MG63 (cell line): ENCODE data around the gene DMPK. TPM values are rescaled to one million over a fixed set of nuclear protein-coding genes. Genes with fewer than 3 reads are reported as not detected.

Experiments
- DNase-seq: peaks from one replicate; pipeline ENCODE4 v3.0.0-alpha.2; 2020
- H3K27me3 ChIP-seq: fragments of 250-450 bp; sonication (Bioruptor Pico); 2 replicates; pipeline ENCODE4 v1.5.1; 2020; ENCODE audit warnings: mild to moderate bottlenecking, moderate library complexity
- H3K36me3 ChIP-seq: fragments of 250-450 bp; sonication (Bioruptor Pico); 2 replicates; pipeline ENCODE4 v1.5.1; 2020; ENCODE audit warnings: mild to moderate bottlenecking, moderate library complexity
- H3K4me3 ChIP-seq: fragments of 250-450 bp; sonication (Bioruptor Pico); 2 replicates; pipeline ENCODE4 v1.5.1; 2020; ENCODE audit warnings: mild to moderate bottlenecking, moderate library complexity
- H3K9me3 ChIP-seq: fragments of 250-450 bp; sonication (Bioruptor Pico); 2 replicates; pipeline ENCODE4 v1.5.1; 2020; ENCODE audit warnings: mild to moderate bottlenecking, moderate library complexity
- total RNA-seq: library from RNA; depleted of rRNA; stranded (reverse); fragments of >200 nt; shearing (Covaris generic); gene quantifications from 2 replicates; pipeline ENCODE4 v1.2.3, GENCODE V29; 2014; ENCODE audit warnings: low replicate concordance

The DMPK gene
- total RNA-seq, 1 experiment from 2014 or later = 7.0 TPM

DNA sequence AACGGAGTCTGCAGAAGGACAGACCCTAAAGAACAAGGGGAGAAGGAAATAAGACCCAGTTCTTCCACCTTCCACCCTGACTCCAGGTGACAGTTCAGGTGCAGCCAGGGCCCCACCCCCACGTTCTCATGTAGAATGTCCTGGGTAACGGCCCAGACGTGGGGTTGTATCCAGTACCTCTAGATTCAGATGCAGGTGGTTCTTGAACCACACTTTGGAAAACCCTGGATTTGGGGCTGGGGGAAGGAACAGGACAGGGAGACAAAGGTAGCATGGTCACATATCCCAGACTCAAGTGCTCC, 2.2 kb downstream of the DMPK start:
- no peaks in the 10 kb centered on the region for H3K27me3 ChIP-seq
- peaks cover 62% of the 10 kb centered on the region for H3K36me3 ChIP-seq
- no peak overlapping the region for H3K4me3 ChIP-seq
- no peak for DNase-seq
- H3K9me3 ChIP-seq = no peaks in the 10 kb centered on the region

DNA sequence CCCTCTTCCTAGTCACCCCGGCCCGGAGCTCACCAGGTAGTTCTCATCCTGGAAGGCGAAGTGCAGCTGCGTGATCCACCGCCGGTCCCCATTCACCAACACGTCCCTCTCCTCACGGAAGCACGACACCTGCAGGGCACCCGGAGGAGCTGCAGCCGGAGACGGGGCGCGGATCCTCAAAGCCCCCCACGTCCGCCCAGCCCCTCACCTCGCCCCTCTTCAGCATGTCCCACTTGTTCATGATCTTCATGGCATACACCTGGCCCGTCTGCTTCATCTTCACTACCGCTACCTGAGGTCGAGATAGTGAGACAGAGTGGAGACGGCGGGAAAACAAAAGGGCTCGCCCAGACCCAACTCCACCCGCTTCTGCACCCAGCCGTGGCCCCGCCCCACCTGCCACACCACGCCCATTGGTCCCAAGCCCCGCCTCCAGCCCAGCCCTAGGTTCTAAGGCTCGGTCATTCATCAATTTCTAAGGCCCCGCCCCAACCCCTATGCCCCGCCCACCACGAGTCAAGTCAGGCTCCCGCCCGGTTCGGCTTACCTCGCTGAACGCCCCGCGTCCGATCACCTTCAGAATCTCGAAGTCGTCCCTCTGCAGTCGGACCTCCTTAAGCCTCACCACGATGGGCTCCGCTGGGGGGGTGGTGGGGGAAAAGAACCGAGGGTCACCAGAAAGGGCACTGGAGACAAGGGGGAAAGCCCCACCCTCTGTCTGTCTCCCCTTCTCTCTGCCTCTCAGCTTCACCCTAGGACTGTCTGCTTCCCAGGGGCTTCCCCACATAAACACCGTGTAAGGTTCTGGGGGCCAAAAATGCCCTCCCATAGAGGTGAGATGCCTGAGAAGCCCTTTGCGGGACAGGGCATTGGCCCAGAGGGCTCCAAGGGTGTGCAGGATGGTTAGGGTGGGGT, 2.8 kb downstream of the DMPK start:
- H3K9me3 ChIP-seq = no peaks in the 10 kb centered on the region
- no peak overlapping the region for H3K4me3 ChIP-seq
- no peaks in the 10 kb centered on the region for H3K27me3 ChIP-seq
- DNase-seq = peak; percentile 47
- peaks cover 62% of the 10 kb centered on the region for H3K36me3 ChIP-seq

DNA sequence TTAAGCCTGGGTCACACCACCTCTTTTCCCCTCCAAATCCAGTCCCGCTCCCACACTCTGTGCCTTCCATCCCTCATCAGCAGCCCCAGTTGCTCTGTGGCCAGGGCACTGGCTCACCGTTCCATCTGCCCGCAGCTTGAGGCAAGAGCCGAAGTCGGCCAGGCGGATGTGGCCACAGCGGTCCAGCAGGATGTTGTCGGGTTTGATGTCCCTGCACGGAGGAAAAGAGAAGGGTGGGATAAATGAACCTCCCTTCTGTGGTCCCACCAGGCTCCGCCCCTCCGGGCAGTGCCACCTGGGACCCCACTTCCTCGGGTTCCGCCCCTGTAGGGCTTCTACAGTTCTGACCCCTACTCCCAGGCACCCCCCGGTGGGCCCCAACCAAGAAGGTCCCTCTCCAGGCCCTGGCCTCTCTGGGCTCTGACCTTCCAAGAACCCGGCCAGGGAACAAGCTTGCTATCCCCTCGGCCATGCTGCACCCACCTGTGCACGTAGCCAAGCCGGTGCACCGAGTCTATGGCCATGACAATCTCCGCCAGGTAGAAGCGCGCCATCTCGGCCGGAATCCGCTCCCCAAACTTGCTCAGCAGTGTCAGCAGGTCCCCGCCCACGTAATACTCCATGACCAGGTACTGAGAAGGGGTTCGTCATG, 4.2 kb downstream of the DMPK start:
- no peak overlapping the region for H3K4me3 ChIP-seq
- DNase-seq = no peak
- no peaks in the 10 kb centered on the region for H3K27me3 ChIP-seq
- peaks cover 60% of the 10 kb centered on the region for H3K36me3 ChIP-seq
- H3K9me3 ChIP-seq = no peaks in the 10 kb centered on the region

DNA sequence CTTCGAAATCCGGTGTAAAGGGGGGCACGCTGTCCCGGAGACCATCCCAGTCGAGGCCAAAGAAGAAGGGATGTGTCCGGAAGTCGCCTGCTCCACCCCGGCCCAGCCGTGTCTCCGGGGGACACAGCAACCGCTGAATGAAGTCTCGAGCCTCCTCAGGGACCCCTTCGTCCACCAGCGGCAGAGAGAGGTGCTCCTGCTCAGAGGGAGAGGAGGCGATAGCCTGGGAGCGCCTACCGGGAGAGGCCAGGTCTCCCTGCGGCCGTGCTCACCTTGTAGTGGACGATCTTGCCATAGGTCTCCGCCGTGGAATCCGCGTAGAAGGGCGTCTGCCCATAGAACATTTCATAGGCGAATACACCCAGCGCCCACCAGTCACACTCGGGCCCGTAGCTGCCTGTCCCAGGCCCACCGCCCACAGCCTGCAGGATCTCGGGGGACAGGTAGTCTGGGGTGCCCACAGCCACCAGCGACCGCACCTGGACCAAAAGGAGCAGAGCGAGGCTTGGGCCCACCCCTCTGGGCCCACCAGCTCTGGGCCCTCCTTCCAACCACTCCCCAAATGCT, 4.8 kb downstream of the DMPK start:
- Histone ChIP-seq H3K36me3 (peaks cover 66% of the 10 kb centered on the region), H3K9me3 (no peaks in the 10 kb centered on the region), H3K27me3 (no peaks in the 10 kb centered on the region), H3K4me3 (no peak overlapping the region)
- no peak for DNase-seq

DNA sequence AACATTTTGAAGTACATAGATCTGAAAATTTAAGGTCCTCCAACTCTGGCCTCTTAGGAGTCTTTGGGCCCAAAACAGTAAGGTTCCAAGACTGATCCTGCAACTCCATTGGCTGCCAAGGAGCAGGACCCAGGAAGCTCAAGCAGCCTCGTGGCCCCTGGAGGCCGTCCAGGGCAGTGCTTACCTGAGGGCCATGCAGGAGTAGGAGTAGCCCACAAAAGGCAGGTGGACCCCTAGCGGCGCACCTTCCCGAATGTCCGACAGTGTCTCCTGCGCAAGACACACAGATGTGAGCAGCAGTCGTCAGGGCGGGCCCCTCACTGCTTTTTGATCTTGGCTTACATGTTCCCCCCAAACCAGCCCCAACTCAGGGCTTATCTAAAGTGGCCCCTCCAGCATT, 7.5 kb downstream of the DMPK start:
- Histone ChIP-seq H3K9me3 (no peaks in the 10 kb centered on the region), H3K4me3 (no peak overlapping the region), H3K27me3 (no peaks in the 10 kb centered on the region), H3K36me3 (peaks cover 75% of the 10 kb centered on the region)
- DNase-seq = no peak

DNA sequence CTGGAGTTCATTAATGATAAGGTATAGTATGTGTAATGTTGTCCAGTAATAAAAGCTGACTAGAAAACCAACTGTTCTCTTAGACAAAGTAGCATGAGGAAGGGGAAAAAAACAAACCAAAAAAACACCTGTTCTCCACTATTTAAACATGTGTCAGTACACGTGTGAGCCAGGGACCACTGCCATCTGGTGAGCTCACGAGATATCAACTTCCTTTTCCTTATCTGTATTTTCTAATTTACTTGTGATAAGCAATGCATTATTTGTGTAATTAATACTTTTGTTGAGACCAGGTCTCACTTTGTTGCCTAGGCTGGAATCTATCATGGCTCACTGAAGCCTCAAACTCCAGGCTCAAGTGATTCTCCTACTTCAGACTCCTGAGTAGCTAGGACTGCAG, 8.9 kb downstream of the DMPK start:
- Histone ChIP-seq H3K9me3 (no peaks in the 10 kb centered on the region), H3K27me3 (no peaks in the 10 kb centered on the region), H3K36me3 (peaks cover 67% of the 10 kb centered on the region), H3K4me3 (no peak overlapping the region)
- no peak for DNase-seq

DNA sequence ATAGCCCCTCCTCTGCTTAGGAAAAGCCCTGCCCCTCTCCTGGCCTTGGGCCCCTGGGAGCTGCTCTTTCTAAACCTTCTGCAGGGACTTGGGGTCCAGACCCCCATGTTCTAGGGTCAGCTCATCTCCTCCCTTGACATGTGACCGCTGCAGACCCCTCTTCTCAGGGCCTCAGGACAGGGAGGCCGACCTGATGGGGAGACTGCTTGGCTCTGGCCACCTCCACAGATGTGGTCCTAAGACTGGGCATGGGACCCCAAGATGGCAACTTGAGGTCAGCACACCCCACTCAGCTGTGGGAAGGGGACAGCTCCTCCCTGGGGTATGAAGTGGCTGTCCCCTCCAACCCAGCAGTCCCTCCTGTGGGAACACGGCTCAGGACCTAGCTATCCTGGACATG, 9.4 kb downstream of the DMPK start:
- no peak overlapping the region for H3K4me3 ChIP-seq
- H3K27me3 ChIP-seq = no peaks in the 10 kb centered on the region
- H3K9me3 ChIP-seq = no peaks in the 10 kb centered on the region
- DNase-seq = no peak
- H3K36me3 ChIP-seq = peaks cover 63% of the 10 kb centered on the region

DNA sequence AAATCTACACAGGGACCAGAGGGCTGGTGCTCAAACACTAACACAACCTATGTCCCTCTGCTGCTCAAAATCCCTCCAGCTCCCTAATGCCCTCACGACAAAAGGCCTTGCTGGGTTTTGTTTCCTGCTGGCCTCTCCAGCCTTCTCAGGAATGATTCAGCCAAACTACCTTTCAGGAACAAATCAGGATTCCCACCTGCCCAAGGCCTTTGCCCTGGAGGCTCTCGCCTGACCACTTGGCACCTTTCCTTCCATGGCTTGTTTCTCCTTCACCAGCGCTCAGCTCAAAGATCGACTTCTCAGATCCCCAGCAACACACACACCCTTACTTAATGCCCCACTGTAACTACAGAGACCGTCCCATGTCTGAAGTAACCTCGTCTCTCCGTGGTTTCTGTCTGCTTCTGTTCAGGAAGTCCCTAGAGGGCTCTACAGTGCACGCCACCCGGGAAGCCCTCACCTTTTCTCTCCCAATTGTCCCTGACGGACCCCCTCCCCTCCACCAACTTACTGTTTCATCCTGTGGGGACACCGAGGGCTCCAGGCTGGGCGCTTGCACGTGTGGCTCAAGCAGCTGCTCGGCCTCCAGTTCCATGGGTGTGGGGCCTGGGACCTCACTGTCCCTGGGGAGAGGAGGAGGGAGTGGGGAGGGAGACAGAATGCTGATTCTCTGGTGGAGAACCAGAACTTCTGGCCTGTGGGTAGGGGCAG, 10.0 kb downstream of the DMPK start:
- Histone ChIP-seq H3K27me3 (no peaks in the 10 kb centered on the region), H3K4me3 (no peak overlapping the region), H3K36me3 (peaks cover 56% of the 10 kb centered on the region), H3K9me3 (no peaks in the 10 kb centered on the region)
- DNase-seq = no peak

DNA sequence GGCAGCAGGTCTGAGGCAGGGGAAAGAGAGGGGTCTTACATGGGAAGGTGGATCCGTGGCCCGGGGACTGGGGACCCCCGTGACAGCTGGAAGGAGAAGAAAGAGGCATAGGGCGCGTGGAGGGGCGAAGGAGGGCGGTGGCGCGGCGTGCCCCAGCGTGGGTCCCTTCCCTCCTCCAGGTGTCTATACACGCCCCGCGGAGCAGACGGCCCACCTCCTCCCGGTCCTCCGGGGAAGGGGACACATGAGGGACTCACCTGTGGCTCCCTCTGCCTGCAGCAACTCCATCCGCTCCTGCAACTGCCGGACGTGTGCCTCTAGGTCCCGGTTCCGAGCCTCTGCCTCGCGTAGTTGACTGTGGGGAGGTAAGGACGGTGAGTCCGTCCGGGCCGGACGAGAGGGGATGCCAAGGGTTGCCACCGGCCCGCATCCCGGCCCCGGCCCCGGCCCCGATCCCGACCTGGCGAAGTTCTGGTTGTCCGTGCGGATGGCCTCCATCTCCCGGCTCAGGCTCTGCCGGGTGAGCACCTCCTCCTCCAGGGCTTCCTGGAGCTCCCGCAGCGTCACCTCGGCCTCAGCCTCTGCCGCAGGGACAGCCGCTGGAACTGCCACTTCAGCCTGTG, 10.9 kb downstream of the DMPK start:
- no peak for DNase-seq
- H3K4me3 ChIP-seq = no peak overlapping the region
- no peaks in the 10 kb centered on the region for H3K27me3 ChIP-seq
- peaks cover 51% of the 10 kb centered on the region for H3K36me3 ChIP-seq
- H3K9me3 ChIP-seq = no peaks in the 10 kb centered on the region

DNA sequence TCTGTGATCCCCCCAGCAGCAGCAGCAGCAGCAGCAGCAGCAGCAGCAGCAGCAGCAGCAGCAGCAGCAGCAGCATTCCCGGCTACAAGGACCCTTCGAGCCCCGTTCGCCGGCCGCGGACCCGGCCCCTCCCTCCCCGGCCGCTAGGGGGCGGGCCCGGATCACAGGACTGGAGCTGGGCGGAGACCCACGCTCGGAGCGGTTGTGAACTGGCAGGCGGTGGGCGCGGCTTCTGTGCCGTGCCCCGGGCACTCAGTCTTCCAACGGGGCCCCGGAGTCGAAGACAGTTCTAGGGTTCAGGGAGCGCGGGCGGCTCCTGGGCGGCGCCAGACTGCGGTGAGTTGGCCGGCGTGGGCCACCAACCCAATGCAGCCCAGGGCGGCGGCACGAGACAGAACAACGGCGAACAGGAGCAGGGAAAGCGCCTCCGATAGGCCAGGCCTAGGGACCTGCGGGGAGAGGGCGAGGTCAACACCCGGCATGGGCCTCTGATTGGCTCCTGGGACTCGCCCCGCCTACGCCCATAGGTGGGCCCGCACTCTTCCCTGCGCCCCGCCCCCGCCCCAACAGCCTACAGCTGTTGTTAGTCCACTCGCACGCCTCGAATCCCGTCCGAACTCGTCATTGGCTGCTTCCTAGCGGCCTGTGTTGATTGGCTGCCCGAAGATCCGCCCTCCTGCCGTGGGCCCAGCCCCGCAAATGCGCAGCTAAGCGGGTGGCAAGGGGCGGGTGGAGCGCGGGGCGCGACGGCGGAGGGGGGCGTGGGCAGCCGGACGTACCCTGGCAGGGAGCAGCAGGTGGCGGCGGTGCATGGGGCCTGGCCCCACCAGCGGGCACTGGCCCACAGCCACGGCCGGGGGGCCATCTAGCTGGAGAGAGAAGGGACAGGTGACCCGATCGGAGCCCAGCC, 11.8 kb downstream of the DMPK start:
- DNase-seq = peak; percentile 89
- H3K36me3 ChIP-seq = peaks cover 57% of the 10 kb centered on the region
- peak overlapping the region; percentile 78 for H3K4me3 ChIP-seq
- H3K27me3 ChIP-seq = no peaks in the 10 kb centered on the region
- no peaks in the 10 kb centered on the region for H3K9me3 ChIP-seq

DNA sequence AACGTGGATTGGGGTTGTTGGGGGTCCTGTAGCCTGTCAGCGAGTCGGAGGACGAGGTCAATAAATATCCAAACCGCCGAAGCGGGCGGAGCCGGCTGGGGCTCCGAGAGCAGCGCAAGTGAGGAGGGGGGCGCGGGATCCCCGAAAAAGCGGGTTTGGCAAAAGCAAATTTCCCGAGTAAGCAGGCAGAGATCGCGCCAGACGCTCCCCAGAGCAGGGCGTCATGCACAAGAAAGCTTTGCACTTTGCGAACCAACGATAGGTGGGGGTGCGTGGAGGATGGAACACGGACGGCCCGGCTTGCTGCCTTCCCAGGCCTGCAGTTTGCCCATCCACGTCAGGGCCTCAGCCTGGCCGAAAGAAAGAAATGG, 12.5 kb downstream of the DMPK start:
- peak; percentile 52 for DNase-seq
- no peaks in the 10 kb centered on the region for H3K9me3 ChIP-seq

DNA sequence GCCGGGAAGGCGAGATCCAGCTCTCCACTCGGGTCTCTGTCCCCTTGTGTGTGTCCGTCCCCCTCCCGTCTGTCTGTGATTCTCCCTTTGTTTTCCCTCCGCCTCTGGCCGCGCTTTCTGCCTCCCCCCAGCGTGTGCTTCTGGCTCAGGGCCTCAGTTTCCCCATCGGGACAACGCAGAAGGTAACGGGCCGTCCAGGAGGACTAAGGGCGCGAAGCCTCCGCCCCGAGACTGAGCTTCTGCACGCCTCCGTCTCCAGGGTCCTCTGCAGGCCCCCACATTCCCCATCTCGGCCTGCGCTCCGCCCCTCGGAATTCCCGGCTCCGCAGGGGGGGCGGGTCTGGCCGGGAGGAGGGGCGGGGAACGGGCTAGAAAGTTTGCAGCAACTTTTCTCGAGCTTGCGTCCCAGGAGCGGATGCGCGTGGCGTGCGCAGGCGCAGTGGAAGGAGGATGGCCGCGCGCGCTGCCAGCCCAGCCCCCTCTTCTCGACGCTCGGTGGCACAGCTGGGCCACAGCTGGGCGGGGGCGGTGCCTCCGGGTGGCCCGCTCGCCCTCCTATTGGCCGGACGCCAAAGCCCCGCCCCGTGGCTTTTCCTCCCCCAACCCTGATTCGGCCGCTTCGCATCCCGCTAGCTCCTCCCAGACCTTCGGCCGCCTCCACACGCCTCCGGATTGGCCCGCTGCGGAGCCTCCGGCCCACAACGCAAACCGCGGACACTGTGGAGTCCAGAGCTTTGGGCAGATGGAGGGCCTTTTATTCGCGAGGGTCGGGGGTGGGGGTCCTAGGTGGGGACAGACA, 13.1 kb downstream of the DMPK start, which contains the start of gene SIX5:
Gene SIX5, minus strand, starts transcription at position 269 of the 799 bp plus-strand sequence. CDS start 408 bp downstream, outside the sequence.
- no peaks in the 10 kb centered on the region for H3K9me3 ChIP-seq
- peak within 1 kb of the TSS; percentile 78 for H3K4me3 ChIP-seq
- peaks cover 50% of the 10 kb centered on the region for H3K36me3 ChIP-seq
- peak; percentile 98 for DNase-seq
- no peaks in the 10 kb centered on the region for H3K27me3 ChIP-seq

More for the DNA sequence above, 12.5 kb downstream of the DMPK start:
- Histone ChIP-seq H3K4me3 (peak overlapping the region; percentile 78), H3K36me3 (peaks cover 56% of the 10 kb centered on the region), H3K27me3 (no peaks in the 10 kb centered on the region)

DNA sequence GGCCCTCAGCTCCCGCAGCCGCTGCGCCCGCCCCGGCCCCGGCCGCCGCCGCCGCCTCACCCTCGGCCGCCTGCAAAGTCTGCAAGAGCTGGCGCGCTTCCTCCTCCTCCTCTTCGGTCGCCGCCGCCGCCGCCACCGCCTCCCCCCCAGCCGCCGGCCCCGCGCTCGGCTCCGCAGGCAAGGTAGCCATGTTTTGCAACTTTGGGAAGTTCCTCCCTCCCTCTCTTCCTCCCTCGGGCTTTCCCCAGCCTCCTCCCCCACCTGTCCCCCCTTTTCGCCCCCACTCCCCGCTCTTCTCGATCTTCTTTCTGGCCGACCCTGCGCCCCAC, 13.7 kb downstream of the DMPK start:
- peak; percentile 64 for DNase-seq

DNA sequence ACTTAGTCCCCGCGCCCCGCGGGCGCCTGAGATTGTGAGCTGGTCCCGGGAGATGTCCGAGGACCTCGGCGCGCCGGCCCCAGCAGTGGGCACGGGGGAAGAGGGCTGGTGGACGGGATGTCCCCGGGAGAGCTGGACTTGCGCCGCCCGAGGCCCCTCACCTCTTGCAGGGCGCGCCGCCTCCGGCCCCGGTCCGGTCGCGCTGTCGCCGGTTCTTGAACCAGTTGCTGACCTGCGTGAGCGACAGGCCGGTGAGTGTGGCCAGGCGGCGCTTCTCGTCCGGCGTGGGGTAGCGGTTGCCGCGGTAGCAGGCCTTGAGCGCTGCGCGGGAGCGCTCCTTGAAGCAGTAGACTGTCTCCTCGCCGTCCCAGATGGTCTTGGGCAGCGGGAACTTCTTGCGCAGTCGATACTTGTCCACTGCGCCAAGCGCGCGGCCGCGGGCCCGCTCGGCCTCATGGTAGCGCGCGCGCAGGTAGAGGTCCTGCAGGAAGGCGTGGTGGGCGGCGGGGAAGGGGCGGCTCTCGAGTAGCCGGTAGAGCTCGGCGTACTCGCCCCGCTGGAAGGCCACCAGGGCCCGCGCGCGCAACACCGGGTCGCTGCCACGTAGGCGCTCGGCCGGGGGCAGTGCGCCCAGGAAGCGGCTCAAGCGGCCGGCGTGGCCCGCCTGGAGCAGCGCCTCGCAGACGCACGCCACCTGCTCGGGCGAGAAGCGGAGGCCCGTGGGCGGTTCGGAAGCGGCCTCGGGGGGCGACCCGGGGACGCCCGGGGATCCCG, 14.2 kb downstream of the DMPK start:
- peak; percentile 82 for DNase-seq

More for the DNA sequence above, 13.7 kb downstream of the DMPK start:
- peaks cover 47% of the 10 kb centered on the region for H3K36me3 ChIP-seq
- H3K4me3 ChIP-seq = peak overlapping the region; percentile 78
- no peaks in the 10 kb centered on the region for H3K9me3 ChIP-seq
- H3K27me3 ChIP-seq = no peaks in the 10 kb centered on the region

More for the DNA sequence above, 14.2 kb downstream of the DMPK start:
- H3K9me3 ChIP-seq = no peaks in the 10 kb centered on the region
- H3K36me3 ChIP-seq = peaks cover 42% of the 10 kb centered on the region
- H3K27me3 ChIP-seq = no peaks in the 10 kb centered on the region
- peak overlapping the region; percentile 78 for H3K4me3 ChIP-seq
